MM.1S (cell line): ENCODE results near the gene FOSB.
A peak's percentile ranks its signal among the peaks of the same experiment; 100 is the strongest.

Experiments
- DNase-seq: peaks from one replicate; pipeline ENCODE4 v3.0.0-alpha.2; 2015
- H2AFZ ChIP-seq: fragments of 300-600 bp; sonication (generic); 2 replicates; pipeline ENCODE4 v1.6.0; 2016; ENCODE audit warnings: antibody characterized with exemption, low read length
- H3F3A ChIP-seq: fragments of 300-600 bp; sonication (generic); 2 replicates; pipeline ENCODE4 v1.6.1; 2016; ENCODE audit warnings: mild to moderate bottlenecking, antibody characterized with exemption, low read length, moderate library complexity, mixed read lengths; ENCODE audit not compliant: insufficient read depth
- H3K27ac ChIP-seq: fragments of 300-600 bp; sonication (generic); 2 replicates; pipeline ENCODE4 v1.5.1; 2016; ENCODE audit warnings: mild to moderate bottlenecking, low read length
- H3K27me3 ChIP-seq: fragments of 300-600 bp; sonication (generic); replicated peaks from 2 replicates; pipeline ENCODE4 v1.6.0; 2016; ENCODE audit warnings: low read length; ENCODE audit not compliant: insufficient read depth
- H3K36me3 ChIP-seq: fragments of 300-600 bp; sonication (generic); replicated peaks from 2 replicates; pipeline ENCODE4 v1.6.1; 2016; ENCODE audit warnings: mild to moderate bottlenecking, low read length, mixed read lengths; ENCODE audit not compliant: insufficient read depth
- H3K4me1 ChIP-seq: fragments of 300-600 bp; sonication (generic); 2 replicates; pipeline ENCODE4 v1.6.1; 2016; ENCODE audit warnings: low read length, mixed read lengths
- H3K4me2 ChIP-seq: fragments of 300-600 bp; sonication (generic); 2 replicates; pipeline ENCODE4 v1.6.0; 2016; ENCODE audit warnings: low read depth, low read length
- H3K4me3 ChIP-seq: fragments of 300-600 bp; sonication (generic); 2 replicates; pipeline ENCODE4 v1.5.1; 2016; ENCODE audit warnings: low read length, mixed read lengths
- H3K79me2 ChIP-seq: fragments of 300-600 bp; sonication (generic); 2 replicates; pipeline ENCODE4 v1.6.1; 2016; ENCODE audit warnings: mixed run types, low read length, mixed read lengths
- H3K9ac ChIP-seq: fragments of 300-600 bp; sonication (generic); 2 replicates; pipeline ENCODE4 v1.6.1; 2016; ENCODE audit warnings: low read length, mixed read lengths
- H3K9me2 ChIP-seq: fragments of 300-600 bp; sonication (generic); replicated peaks from 2 replicates; pipeline ENCODE4 v1.6.1; 2016; ENCODE audit warnings: mild to moderate bottlenecking, low read length, mixed read lengths; ENCODE audit not compliant: insufficient read depth
- H3K9me3 ChIP-seq: fragments of 300-600 bp; sonication (generic); replicated peaks from 2 replicates; pipeline ENCODE4 v1.6.1; 2016; ENCODE audit warnings: mild to moderate bottlenecking, low read length, mixed read lengths; ENCODE audit not compliant: insufficient read depth
- H4K20me1 ChIP-seq: fragments of 300-600 bp; sonication (generic); 2 replicates; pipeline ENCODE4 v1.6.1; 2016; ENCODE audit warnings: mild to moderate bottlenecking, low read length, moderate library complexity, mixed read lengths; ENCODE audit not compliant: insufficient read depth
- EZH2 ChIP-seq: fragments of 300-600 bp; sonication (generic); optimal IDR thresholded peaks from 2 replicates; pipeline ENCODE3; 2017; ENCODE audit warnings: low read depth, mild to moderate bottlenecking, antibody characterized with exemption, low read length, mixed read lengths
- EZH2phosphoT487 ChIP-seq: fragments of 300-600 bp; sonication (generic); IDR thresholded peaks from 2 replicates; pipeline ENCODE4 v1.6.1; 2018; ENCODE audit warnings: antibody characterized with exemption, low read length
- TF ChIP-seq, protein P1 (sequence below): fragments of 300-600 bp; sonication (generic); IDR thresholded peaks from 2 replicates; pipeline ENCODE4 v1.5.1; 2016; ENCODE audit warnings: antibody characterized with exemption, low read length, mixed read lengths

Gene FOSB

DNA sequence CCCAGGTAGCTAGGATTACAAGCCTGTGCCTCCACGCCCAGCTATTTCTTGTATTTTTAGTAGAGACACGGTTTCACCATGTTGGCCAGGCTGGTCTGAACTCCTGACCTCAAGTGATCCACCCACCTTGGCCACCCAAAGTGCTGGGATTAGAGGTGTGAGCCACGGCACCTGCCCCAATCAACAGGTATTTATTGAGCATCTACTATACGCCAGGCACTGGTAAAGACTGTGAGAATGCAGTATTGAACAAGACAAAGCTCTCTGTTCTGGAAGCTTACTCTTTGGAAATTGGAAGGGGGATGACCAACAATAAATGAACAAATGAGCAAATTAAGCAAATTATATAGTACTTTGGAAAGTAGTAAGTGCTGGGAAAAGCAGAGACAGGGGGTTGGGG lies 22.7 kb upstream of the FOSB start:
- H3K79me2 ChIP-seq = no peaks in the 10 kb centered on the region
- no peak overlapping the region for H2AFZ ChIP-seq
- H4K20me1 ChIP-seq = no peaks in the 10 kb centered on the region
- no peak overlapping the region for H3K27ac ChIP-seq
- peaks cover 14% of the 10 kb centered on the region for H3K4me1 ChIP-seq
- no peaks in the 10 kb centered on the region for H3K9me3 ChIP-seq
- no peak overlapping the region for H3K4me3 ChIP-seq
- no peaks in the 10 kb centered on the region for H3K36me3 ChIP-seq
- no peaks in the 10 kb centered on the region for H3K9me2 ChIP-seq
- H3K9ac ChIP-seq = no peak overlapping the region
- no peak overlapping the region; the same call in 1 of the 2 replicates for H3K4me2 ChIP-seq
- DNase-seq = no peak
- H3K27me3 ChIP-seq = no peaks in the 10 kb centered on the region
- H3F3A ChIP-seq = peaks cover 37% of the 10 kb centered on the region
- no peak for TF ChIP-seq EZH2phosphoT487
- TF ChIP-seq, protein P1, sequence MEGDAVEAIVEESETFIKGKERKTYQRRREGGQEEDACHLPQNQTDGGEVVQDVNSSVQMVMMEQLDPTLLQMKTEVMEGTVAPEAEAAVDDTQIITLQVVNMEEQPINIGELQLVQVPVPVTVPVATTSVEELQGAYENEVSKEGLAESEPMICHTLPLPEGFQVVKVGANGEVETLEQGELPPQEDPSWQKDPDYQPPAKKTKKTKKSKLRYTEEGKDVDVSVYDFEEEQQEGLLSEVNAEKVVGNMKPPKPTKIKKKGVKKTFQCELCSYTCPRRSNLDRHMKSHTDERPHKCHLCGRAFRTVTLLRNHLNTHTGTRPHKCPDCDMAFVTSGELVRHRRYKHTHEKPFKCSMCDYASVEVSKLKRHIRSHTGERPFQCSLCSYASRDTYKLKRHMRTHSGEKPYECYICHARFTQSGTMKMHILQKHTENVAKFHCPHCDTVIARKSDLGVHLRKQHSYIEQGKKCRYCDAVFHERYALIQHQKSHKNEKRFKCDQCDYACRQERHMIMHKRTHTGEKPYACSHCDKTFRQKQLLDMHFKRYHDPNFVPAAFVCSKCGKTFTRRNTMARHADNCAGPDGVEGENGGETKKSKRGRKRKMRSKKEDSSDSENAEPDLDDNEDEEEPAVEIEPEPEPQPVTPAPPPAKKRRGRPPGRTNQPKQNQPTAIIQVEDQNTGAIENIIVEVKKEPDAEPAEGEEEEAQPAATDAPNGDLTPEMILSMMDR = no peak

DNA sequence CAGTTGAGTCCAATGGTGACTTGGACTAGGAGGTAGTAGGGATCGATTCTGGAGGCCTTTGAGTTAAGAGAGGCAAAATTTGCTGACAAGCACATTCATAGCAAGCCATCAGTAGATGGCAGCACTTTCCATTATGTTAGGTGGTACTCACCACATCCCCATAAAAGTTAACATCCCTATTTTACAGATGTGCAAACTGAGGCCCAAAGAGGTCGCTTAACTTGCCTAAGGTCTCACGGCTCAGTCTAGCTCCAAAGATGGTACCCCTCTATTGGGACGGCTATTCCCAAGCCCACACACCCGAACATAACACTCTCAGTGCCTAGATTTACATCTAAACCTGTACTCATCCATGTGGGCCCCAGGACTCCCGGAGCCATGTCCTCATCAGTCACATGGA lies 21.5 kb upstream of the FOSB start:
- Histone ChIP-seq H3K9ac (no peak overlapping the region), H3K27ac (no peak overlapping the region), H3K27me3 (no peaks in the 10 kb centered on the region), H2AFZ (no peak overlapping the region), H4K20me1 (no peaks in the 10 kb centered on the region), H3K4me1 (peaks cover 13% of the 10 kb centered on the region), H3K9me3 (no peaks in the 10 kb centered on the region), H3K79me2 (no peaks in the 10 kb centered on the region), H3K4me2 (no peak overlapping the region), H3F3A (peaks cover 30% of the 10 kb centered on the region), H3K36me3 (no peaks in the 10 kb centered on the region), H3K4me3 (no peak overlapping the region), H3K9me2 (no peaks in the 10 kb centered on the region)
- DNase-seq = peak; percentile 53
- no peak for TF ChIP-seq EZH2phosphoT487
- TF ChIP-seq, protein P1 = peak; percentile 57

DNA sequence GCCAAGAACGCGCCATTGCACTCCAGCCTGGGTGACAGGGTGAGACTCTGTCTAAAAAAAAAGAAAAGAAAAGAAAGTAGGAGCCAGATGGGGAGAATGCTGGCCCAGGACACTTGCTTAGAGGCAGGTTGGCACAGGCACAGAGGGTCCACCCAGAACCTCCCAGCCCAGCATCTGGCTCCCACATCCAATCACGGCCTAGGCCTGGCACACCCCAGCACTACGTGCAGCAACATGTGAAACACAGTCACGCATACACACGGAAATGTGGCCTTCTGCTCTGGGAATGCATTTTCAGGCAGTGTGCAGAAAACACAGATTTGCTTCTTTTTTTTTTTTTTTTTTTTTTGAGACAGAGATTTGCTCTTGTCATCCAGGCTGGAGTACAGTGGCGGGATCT lies 20.9 kb upstream of the FOSB start:
- Histone ChIP-seq H3K4me2 (no peak overlapping the region), H3K4me1 (peaks cover 20% of the 10 kb centered on the region), H3F3A (peaks cover 36% of the 10 kb centered on the region), H3K9me3 (no peaks in the 10 kb centered on the region), H2AFZ (no peak overlapping the region), H3K36me3 (no peaks in the 10 kb centered on the region), H3K79me2 (no peaks in the 10 kb centered on the region), H3K9ac (no peak overlapping the region), H3K27ac (no peak overlapping the region), H3K9me2 (no peaks in the 10 kb centered on the region), H4K20me1 (no peaks in the 10 kb centered on the region), H3K27me3 (no peaks in the 10 kb centered on the region), H3K4me3 (no peak overlapping the region)
- TF ChIP-seq, protein P1 = no peak
- TF ChIP-seq EZH2phosphoT487 (no peak), EZH2 (no peak)
- DNase-seq = no peak

DNA sequence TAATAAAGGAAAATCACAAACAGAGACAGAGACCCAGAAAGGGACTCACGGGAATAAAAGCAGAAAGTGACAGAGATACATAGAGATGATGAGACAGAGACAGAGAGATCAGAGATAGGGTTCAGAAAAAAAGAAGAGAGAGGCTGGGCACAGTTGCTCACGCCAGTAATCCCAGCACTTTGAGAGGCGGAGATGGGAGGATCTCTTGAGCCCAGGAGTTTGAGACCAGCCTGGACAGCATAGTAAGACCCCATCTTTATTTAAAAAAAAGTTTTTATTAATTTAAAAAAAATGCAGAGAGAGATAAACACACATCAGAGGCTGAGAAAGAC lies 19.4 kb upstream of the FOSB start:
- no peak overlapping the region for H2AFZ ChIP-seq
- H3K36me3 ChIP-seq = no peaks in the 10 kb centered on the region
- H3K27me3 ChIP-seq = no peaks in the 10 kb centered on the region
- no peaks in the 10 kb centered on the region for H3K9me3 ChIP-seq
- no peak overlapping the region for H3K27ac ChIP-seq
- peaks cover 18% of the 10 kb centered on the region for H3K4me1 ChIP-seq
- TF ChIP-seq EZH2 = no peak
- TF ChIP-seq, protein P1 = no peak
- no peak for TF ChIP-seq EZH2phosphoT487
- H4K20me1 ChIP-seq = no peaks in the 10 kb centered on the region
- no peak overlapping the region for H3K9ac ChIP-seq
- no peak overlapping the region for H3K4me3 ChIP-seq
- H3K79me2 ChIP-seq = no peaks in the 10 kb centered on the region
- no peak for DNase-seq
- no peaks in the 10 kb centered on the region for H3K9me2 ChIP-seq
- H3K4me2 ChIP-seq = no peak overlapping the region
- H3F3A ChIP-seq = peaks cover 25% of the 10 kb centered on the region
